ENCODE results near the gene MIOX. TPM values are rescaled to one million over a fixed set of nuclear protein-coding genes. Genes with fewer than 3 reads are reported as not detected.
A peak's percentile ranks its signal among the peaks of the same experiment; 100 is the strongest.

Gene MIOX
- polyA plus RNA-seq, 1 experiment: 0.14 TPM

DNA sequence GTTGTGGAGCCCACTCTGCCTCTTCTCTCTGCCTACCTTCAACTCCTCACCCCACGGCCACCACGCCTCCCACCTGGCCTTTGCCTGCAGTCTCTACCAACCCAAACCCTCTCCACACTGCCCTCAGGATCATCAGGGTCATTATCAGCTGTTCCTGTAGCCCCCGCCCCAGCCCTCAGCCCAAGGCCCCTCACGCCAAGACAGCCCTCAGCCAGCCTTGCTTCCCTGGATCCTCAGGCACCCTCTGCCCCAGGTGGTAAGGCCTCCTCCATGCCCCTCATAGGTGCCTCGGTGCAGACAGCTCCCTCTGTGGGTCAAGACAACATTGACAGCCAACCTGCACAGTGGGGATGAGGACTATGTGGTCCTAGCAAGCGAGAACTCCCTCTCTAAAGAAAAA lies 13.6 kb upstream of the MIOX start:
- TF ChIP-seq, protein P1, sequence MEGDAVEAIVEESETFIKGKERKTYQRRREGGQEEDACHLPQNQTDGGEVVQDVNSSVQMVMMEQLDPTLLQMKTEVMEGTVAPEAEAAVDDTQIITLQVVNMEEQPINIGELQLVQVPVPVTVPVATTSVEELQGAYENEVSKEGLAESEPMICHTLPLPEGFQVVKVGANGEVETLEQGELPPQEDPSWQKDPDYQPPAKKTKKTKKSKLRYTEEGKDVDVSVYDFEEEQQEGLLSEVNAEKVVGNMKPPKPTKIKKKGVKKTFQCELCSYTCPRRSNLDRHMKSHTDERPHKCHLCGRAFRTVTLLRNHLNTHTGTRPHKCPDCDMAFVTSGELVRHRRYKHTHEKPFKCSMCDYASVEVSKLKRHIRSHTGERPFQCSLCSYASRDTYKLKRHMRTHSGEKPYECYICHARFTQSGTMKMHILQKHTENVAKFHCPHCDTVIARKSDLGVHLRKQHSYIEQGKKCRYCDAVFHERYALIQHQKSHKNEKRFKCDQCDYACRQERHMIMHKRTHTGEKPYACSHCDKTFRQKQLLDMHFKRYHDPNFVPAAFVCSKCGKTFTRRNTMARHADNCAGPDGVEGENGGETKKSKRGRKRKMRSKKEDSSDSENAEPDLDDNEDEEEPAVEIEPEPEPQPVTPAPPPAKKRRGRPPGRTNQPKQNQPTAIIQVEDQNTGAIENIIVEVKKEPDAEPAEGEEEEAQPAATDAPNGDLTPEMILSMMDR (IDR thresholded peaks at IDR 0.05; ENCODE audit: low read depth, low read length): peak; percentile 28; the same call in 1 of the 2 replicates
- no peak for DNase-seq (ENCODE audit: low read depth, low spot score)
- Histone ChIP-seq H3K27ac (ENCODE audit: low read depth, low read length) (no peak overlapping the region), H3K9me3 (ENCODE audit: control insufficient read depth, insufficient read depth, low read length) (no peaks in the 10 kb centered on the region; the same call in 1 of the 2 replicates), H3K27me3 (ENCODE audit: control insufficient read depth, insufficient read depth, low read length) (no peaks in the 10 kb centered on the region), H3K4me3 (ENCODE audit: low read depth, low read length) (peak overlapping the region; percentile 69)
- ChIA-PET CTCF (interaction anchor here (1.0 kb wide), 1 partner anchor 23 kb away, joined by 3 read pairs; no protein-coding TSS in a partner anchor), POLR2A (interaction anchor here (0.6 kb wide), 1 partner anchor 126 kb away, joined by 8 read pairs; no protein-coding TSS in a partner anchor)

DNA sequence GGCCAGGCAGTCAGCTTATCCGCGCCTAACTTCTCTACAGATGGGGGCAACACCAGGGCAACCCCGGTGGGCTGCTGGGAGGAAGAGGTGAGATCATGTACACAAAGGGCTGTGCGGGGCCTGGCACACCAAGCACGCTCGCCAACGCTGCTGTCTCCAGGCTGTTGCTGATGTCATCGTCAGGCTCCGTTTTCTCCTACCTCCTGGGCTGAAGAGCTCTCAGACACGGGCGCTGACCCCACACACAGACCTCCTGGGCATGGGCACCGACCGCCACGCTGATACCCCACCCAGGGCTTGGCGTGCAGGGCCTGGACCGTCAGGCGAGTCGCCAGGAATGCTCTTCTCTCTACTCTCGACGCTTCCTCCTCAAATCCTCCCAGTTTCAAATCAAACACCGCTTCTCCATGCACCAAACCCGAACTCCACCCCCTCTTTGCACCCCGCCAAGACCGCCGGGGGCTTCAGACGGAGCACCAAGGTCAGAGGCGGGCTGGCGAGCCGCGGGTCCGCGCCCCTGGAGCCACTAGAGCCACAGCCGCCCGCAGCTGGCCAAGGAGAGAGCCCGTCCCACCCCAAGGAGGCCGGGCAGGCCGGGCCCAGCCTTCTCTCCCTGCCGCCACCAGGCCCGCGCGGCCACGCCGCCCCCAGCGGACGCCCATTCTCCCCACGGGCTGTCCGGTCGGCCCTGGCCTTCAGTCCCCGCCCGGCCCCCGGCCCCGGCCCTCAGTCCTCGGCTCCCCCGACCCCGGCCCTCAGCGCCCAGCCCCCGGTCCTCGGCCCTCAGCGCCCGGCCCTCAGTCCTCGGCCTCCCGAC lies 12.6 kb upstream of the MIOX start:
- no peaks in the 10 kb centered on the region; the same call in 1 of the 2 replicates for H3K9me3 ChIP-seq (ENCODE audit: control insufficient read depth, insufficient read depth, low read length)
- H3K27me3 ChIP-seq (ENCODE audit: control insufficient read depth, insufficient read depth, low read length): no peaks in the 10 kb centered on the region
- DNase-seq (ENCODE audit: low read depth, low spot score): peak; percentile 20
- ChIA-PET POLR2A (interaction anchor here (0.5 to 0.7 kb wide), 2 partner anchors 100 to 157 kb away, joined by 4 to 6 read pairs; no protein-coding TSS in a partner anchor), CTCF (interaction anchor here (1.0 kb wide), 1 partner anchor 24 kb away, joined by 3 read pairs; no protein-coding TSS in a partner anchor)
- TF ChIP-seq, protein P1 (IDR thresholded peaks at IDR 0.05; ENCODE audit: low read depth, low read length): no peak
- peak overlapping the region; percentile 69 for H3K4me3 ChIP-seq (ENCODE audit: low read depth, low read length)
- peak overlapping the region; percentile 75 for H3K27ac ChIP-seq (ENCODE audit: low read depth, low read length)

DNA sequence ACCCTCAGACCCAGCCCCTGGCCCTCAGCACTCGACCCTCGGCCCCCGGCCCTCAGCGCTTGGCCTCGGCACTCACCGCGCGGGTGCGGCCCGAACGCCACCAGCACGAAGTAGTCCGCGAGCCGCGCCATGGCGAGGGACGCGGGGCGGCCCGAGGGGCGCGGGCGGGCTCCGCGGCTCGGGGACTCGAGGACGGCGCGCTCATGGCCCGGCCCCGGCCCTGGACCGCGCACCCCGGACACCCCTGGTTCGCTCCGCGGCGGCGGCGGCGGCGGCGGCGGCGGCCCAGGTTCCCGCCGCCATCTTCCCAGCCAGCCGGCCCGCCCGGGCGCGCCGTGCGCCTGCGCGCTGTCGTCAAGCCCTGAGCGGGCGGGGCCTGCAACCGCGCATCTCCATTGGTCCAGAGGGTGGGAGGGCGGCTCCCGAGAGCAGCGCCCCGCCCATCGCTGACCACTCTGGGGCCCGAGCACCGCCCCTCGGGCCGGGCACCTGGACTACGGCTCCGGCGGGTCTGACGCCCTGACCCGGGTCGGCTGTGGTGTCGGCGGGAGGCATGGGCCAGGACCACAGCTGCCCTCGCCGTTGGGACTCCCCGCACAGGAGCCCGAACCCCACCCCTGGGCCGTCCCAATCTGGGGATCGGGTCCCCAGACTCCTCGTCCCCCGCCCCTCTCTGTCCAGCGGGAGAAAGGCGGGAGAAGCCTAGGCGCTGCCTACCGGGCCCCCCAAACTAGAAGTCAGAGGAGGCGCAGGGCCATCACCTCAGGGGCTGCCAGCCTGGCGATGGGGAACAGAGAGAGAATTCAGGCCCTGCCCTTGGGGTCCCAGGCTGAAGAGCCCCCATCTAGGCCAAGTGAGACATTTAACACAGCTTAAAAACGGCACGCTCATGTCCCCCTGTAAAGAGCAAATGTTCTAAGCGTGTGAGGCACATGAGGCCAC lies 11.7 kb upstream of the MIOX start, which contains the start of gene SBF1:
TSS of gene SBF1 (minus strand) at position 326 of the 942 bp plus-strand sequence. CDS start at position 131, 195 bp downstream.
- DNase-seq (ENCODE audit: low read depth, low spot score): peak; percentile 48
- CTCF ChIA-PET: no interaction called here
- POLR2A ChIA-PET: interaction anchor here (0.5 to 0.7 kb wide), 2 partner anchors 100 to 156 kb away, joined by 4 to 6 read pairs; no protein-coding TSS in a partner anchor
- H3K4me3 ChIP-seq (ENCODE audit: low read depth, low read length): peak within 1 kb of the TSS; percentile 69
- no peaks in the 10 kb centered on the region; the same call in 1 of the 2 replicates for H3K9me3 ChIP-seq (ENCODE audit: control insufficient read depth, insufficient read depth, low read length)
- TF ChIP-seq, protein P1 (IDR thresholded peaks at IDR 0.05; ENCODE audit: low read depth, low read length): no peak
- H3K27ac ChIP-seq (ENCODE audit: low read depth, low read length): peak within 1 kb of the TSS; percentile 75
- peaks cover 5% of the 10 kb centered on the region for H3K27me3 ChIP-seq (ENCODE audit: control insufficient read depth, insufficient read depth, low read length)

DNA sequence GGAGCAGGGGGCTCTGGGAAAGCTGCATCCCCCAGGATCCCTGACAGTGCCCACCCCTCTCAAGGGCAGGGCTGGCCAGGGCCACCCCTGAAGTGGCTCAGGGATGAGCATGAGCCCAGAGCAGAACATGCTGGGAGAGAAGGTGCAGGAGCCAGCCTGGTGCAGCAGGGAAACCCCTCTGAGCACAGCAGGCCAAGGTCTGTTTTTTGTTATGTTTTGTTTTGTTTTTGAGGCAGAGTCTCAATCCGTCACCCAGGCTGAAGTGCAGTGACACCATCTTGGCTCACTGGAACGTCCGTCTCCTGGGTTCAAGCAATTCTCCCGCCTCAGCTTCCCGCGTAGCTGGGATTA lies 11.0 kb upstream of the MIOX start:
- Histone ChIP-seq H3K4me3 (ENCODE audit: low read depth, low read length) (no peak overlapping the region), H3K27ac (ENCODE audit: low read depth, low read length) (peak overlapping the region; percentile 39), H3K27me3 (ENCODE audit: control insufficient read depth, insufficient read depth, low read length) (peaks cover 11% of the 10 kb centered on the region), H3K9me3 (ENCODE audit: control insufficient read depth, insufficient read depth, low read length) (no peaks in the 10 kb centered on the region; the same call in 1 of the 2 replicates)
- DNase-seq (ENCODE audit: low read depth, low spot score): no peak
- CTCF ChIA-PET: no interaction called here
- POLR2A ChIA-PET: no interaction called here
- TF ChIP-seq, protein P1 (IDR thresholded peaks at IDR 0.05; ENCODE audit: low read depth, low read length): no peak

Data from AG04450 (cell line).